WERI-Rb-1 (cell line): ENCODE results near the gene TCF12.

ENCODE experiments used
- DNase-seq: peaks from one replicate; pipeline ENCODE4 v3.0.0-alpha.2; 2020
- H3K27ac ChIP-seq: fragments of 250-450 bp; sonication (Bioruptor Pico); 2 replicates; pipeline ENCODE4 v1.5.1; 2020; ENCODE audit warnings: mild to moderate bottlenecking, moderate library complexity
- H3K27me3 ChIP-seq: fragments of 250-450 bp; sonication (Bioruptor Pico); 2 replicates; pipeline ENCODE4 v1.5.1; 2021; ENCODE audit warnings: mild to moderate bottlenecking, low read depth, moderate library complexity; ENCODE audit not compliant: insufficient read depth, severe bottlenecking
- H3K36me3 ChIP-seq: fragments of 250-450 bp; sonication (Bioruptor Pico); 2 replicates; pipeline ENCODE4 v1.5.1; 2020; ENCODE audit warnings: mild to moderate bottlenecking, moderate library complexity
- H3K4me3 ChIP-seq: 2 replicates; pipeline ENCODE4 v1.5.1; 2011; ENCODE audit warnings: low read depth, mild to moderate bottlenecking, control low read depth, low read length
- H3K9me3 ChIP-seq: fragments of 250-450 bp; sonication (Bioruptor Pico); 2 replicates; pipeline ENCODE4 v1.5.1; 2021; ENCODE audit warnings: mild to moderate bottlenecking, moderate library complexity; ENCODE audit not compliant: severe bottlenecking
- CTCF ChIP-seq: IDR thresholded peaks from 2 replicates; pipeline ENCODE4 v1.5.1; 2011; ENCODE audit warnings: low read depth, mild to moderate bottlenecking, control low read depth, inconsistent platforms, low read length

The TCF12 gene

GRCh38 chr15:57185507-57186074, 267.1 kb downstream of the TCF12 start:
- H3K27ac ChIP-seq, result no peak overlapping the region
- no peak for DNase-seq
- no peaks in the 10 kb centered on the region for H3K27me3 ChIP-seq
- no peaks in the 10 kb centered on the region for H3K9me3 ChIP-seq
- H3K36me3 ChIP-seq, result peaks cover 4% of the 10 kb centered on the region
- no peak for TF ChIP-seq CTCF
- no peak overlapping the region for H3K4me3 ChIP-seq

DNA sequence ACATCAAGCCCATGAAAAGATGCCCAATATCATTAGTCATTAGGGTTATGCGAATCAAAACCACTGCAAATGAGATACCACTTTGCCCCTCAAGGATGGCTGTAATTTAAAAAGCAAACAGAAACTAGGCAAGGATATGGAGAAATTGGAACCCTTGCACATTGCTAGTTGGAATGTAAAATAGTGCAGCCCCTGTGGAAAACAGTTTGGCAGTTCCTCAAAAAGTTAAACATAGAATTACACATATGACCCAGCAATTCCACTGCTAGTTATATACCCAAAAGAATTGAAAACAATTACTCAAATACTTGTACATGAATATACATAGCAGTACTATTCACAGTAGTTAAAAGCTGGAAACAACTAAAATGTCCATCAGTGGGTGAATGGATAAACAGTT, 271.0 kb downstream of the TCF12 start:
- Histone ChIP-seq H3K4me3 (no peak overlapping the region), H3K27ac (no peak overlapping the region), H3K36me3 (peaks cover 28% of the 10 kb centered on the region), H3K9me3 (no peaks in the 10 kb centered on the region), H3K27me3 (no peaks in the 10 kb centered on the region)
- TF ChIP-seq CTCF, result no peak
- no peak for DNase-seq

DNA sequence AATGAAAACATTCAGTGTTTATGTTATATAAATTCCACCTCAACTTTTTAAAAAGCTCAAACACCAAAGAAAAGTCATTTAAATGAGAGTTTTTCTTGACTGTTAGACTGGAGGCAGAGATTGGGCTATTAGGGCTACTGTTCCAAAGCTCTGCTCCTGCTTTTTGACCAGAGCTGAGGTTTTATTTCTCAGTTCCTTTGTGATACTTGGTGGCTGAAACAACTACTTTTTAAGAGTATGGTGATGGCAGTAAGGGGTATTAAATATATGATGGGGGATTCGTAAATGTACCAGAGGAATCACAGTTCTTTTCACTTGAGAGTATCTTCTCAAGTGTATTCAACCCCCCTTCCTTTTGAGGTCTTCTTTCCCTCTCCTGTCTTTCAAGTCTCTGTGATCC, 271.8 kb downstream of the TCF12 start:
- no peak for TF ChIP-seq CTCF

GRCh38 chr15:57193161-57193560, 274.7 kb downstream of the TCF12 start:
- Histone ChIP-seq H3K9me3 (no peaks in the 10 kb centered on the region), H3K4me3 (no peak overlapping the region), H3K36me3 (peaks cover 30% of the 10 kb centered on the region), H3K27ac (no peak overlapping the region), H3K27me3 (no peaks in the 10 kb centered on the region)
- no peak for TF ChIP-seq CTCF
- DNase-seq, result no peak

More for the DNA sequence above, 271.8 kb downstream of the TCF12 start:
- H3K27ac ChIP-seq, result no peak overlapping the region
- H3K27me3 ChIP-seq, result no peaks in the 10 kb centered on the region
- no peak for DNase-seq
- H3K36me3 ChIP-seq, result peaks cover 29% of the 10 kb centered on the region
- no peaks in the 10 kb centered on the region for H3K9me3 ChIP-seq
- H3K4me3 ChIP-seq, result no peak overlapping the region

GRCh38 chr15:57195326-57195725, 276.9 kb downstream of the TCF12 start:
- Histone ChIP-seq H3K27ac (no peak overlapping the region), H3K9me3 (no peaks in the 10 kb centered on the region), H3K27me3 (no peaks in the 10 kb centered on the region), H3K4me3 (no peak overlapping the region), H3K36me3 (peaks cover 38% of the 10 kb centered on the region)
- TF ChIP-seq CTCF, result no peak
- DNase-seq, result no peak

DNA sequence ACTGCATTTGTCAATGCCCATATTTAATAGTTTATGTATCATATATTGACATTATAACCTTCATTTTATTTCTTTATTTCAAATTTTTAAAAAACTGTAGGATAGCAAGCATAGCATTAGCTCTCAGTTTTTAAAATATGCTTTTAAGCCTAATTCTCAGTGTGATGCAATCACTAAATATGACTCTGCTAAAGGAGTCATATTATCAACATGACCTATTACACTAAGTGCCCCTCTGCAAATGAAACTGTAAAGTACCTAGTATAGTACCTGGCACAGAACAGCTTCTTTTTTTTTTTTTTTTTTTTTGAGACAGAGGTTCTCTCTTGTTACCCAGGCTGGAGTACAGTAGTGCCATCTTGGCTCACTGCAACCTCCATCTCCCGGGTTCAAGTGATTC, 278.4 kb downstream of the TCF12 start:
- Histone ChIP-seq H3K27ac (no peak overlapping the region), H3K9me3 (no peaks in the 10 kb centered on the region), H3K27me3 (no peaks in the 10 kb centered on the region), H3K36me3 (peaks cover 38% of the 10 kb centered on the region), H3K4me3 (no peak overlapping the region)
- no peak for TF ChIP-seq CTCF
- no peak for DNase-seq
